ENCODE data around the gene SINHCAF.
A peak's percentile ranks its signal among the peaks of the same experiment; 100 is the strongest.

The SINHCAF gene

DNA sequence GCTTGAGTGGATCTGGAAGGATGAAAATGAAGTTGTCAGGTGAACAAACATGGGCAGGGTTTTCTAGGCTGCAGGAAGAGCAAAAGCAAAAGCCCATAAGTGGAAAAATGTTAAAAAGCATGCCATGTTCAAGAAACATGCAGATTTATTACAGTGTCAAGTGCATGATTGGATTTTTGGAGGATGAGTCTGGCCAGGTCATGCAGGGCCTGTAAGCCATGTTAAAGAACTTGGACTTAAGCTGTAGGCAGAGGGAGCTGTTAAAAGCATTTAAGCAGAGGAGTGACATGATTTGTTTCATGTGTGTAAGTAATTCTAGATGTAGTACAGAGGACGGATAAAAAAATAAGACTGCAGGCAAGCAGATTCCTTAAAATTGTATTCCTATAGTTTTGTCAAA, 16.3 kb upstream of the SINHCAF start:
- Histone ChIP-seq H4K20me1 (ENCODE audit: insufficient read depth, low read length) (no peaks in the 10 kb centered on the region), H3K36me3 (replicated peaks; ENCODE audit: low read depth, low read length) (no peaks in the 10 kb centered on the region), H3K9ac (ENCODE audit: low read length) (no peak overlapping the region), H2AFZ (ENCODE audit: low read depth, low read length) (no peak overlapping the region), H3K27me3 (ENCODE audit: low read depth, low read length) (peaks cover 9% of the 10 kb centered on the region), H3K4me1 (ENCODE audit: low read length) (no peaks in the 10 kb centered on the region), H3K4me2 (ENCODE audit: low read length) (no peak overlapping the region), H3K79me2 (ENCODE audit: low read length) (no peaks in the 10 kb centered on the region), H3K4me3 (ENCODE audit: low read length) (no peak overlapping the region), H3K9me3 (ENCODE audit: insufficient read depth, low read length) (no peaks in the 10 kb centered on the region), H3K27ac (ENCODE audit: low read length) (no peak overlapping the region)
- TF ChIP-seq EZH2phosphoT487 (IDR thresholded peaks at IDR 0.05; ENCODE audit: low read depth) = no peak
- TF ChIP-seq, protein P1, sequence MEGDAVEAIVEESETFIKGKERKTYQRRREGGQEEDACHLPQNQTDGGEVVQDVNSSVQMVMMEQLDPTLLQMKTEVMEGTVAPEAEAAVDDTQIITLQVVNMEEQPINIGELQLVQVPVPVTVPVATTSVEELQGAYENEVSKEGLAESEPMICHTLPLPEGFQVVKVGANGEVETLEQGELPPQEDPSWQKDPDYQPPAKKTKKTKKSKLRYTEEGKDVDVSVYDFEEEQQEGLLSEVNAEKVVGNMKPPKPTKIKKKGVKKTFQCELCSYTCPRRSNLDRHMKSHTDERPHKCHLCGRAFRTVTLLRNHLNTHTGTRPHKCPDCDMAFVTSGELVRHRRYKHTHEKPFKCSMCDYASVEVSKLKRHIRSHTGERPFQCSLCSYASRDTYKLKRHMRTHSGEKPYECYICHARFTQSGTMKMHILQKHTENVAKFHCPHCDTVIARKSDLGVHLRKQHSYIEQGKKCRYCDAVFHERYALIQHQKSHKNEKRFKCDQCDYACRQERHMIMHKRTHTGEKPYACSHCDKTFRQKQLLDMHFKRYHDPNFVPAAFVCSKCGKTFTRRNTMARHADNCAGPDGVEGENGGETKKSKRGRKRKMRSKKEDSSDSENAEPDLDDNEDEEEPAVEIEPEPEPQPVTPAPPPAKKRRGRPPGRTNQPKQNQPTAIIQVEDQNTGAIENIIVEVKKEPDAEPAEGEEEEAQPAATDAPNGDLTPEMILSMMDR (IDR thresholded peaks at IDR 0.05; ENCODE audit: low read depth, low read length) = no peak

DNA sequence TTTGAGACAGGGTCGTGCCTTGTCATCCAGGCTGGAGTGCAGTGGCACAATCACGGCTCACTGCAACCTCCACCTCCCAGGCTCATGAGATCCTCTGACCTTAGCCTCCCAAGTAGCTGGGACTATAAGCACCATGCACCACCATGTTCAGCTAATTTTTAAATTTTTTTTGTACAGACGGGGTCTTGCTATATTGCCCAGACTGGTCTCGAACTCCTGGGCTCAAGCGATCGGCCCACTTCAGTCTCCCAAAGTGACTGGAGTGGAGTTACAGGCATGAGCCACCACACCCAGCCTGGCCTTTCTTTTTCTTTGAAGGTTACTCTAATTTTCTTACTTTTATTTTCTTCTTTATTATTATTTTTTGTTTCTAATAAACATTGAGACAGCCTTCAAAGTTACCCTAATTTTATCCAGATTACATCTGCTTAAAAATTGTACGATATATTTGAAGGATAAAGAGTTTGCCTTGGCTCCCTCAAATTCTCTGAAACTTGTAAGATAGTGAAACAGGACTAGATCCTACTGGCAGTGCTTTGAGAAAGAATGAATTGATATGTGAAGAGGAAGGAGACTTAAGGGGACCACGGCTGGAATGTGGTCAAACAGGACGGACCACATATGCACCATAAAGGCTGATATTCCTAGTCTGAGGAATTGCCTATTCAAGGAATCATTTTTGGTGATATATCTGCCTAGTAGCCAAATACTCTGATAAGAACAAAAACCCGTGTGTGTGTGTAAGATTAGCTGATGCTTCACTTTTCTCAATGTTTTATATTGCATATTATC, 14.1 kb upstream of the SINHCAF start:
- Histone ChIP-seq H3K4me1 (ENCODE audit: low read length) (no peaks in the 10 kb centered on the region), H3K27ac (ENCODE audit: low read length) (no peak overlapping the region), H3K9me3 (ENCODE audit: insufficient read depth, low read length) (no peaks in the 10 kb centered on the region), H3K9ac (ENCODE audit: low read length) (no peak overlapping the region), H3K4me2 (ENCODE audit: low read length) (no peak overlapping the region), H3K79me2 (ENCODE audit: low read length) (no peaks in the 10 kb centered on the region), H3K36me3 (replicated peaks; ENCODE audit: low read depth, low read length) (no peaks in the 10 kb centered on the region), H3K4me3 (ENCODE audit: low read length) (no peak overlapping the region), H2AFZ (ENCODE audit: low read depth, low read length) (no peak overlapping the region), H4K20me1 (ENCODE audit: insufficient read depth, low read length) (no peaks in the 10 kb centered on the region), H3K27me3 (ENCODE audit: low read depth, low read length) (no peaks in the 10 kb centered on the region)
- TF ChIP-seq EZH2phosphoT487 (IDR thresholded peaks at IDR 0.05; ENCODE audit: low read depth) = no peak
- TF ChIP-seq, protein P1 (IDR thresholded peaks at IDR 0.05; ENCODE audit: low read depth, low read length) = no peak

DNA sequence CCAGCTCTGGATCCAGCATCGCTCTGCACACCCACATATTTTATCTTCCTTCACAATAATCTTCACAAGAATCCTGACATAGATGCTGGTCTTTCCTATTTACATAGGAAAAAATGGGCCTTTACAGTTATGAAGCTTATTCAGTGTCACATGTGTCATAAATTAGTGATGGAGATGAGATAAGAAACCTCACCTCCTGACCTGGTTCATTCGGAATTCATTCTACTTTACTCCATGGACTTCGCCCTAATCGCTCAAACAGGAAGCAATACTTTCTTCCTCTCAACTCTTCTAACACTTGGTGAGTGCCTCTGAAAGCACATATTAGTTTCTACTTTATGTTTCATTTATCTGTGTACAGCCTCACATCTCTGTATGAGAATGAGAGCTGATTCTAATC, 12.0 kb upstream of the SINHCAF start:
- Histone ChIP-seq H3K9me3 (ENCODE audit: insufficient read depth, low read length) (no peaks in the 10 kb centered on the region), H3K27me3 (ENCODE audit: low read depth, low read length) (no peaks in the 10 kb centered on the region), H4K20me1 (ENCODE audit: insufficient read depth, low read length) (no peaks in the 10 kb centered on the region), H3K27ac (ENCODE audit: low read length) (no peak overlapping the region), H3K4me1 (ENCODE audit: low read length) (no peaks in the 10 kb centered on the region), H2AFZ (ENCODE audit: low read depth, low read length) (no peak overlapping the region), H3K9ac (ENCODE audit: low read length) (no peak overlapping the region), H3K36me3 (replicated peaks; ENCODE audit: low read depth, low read length) (no peaks in the 10 kb centered on the region), H3K4me2 (ENCODE audit: low read length) (no peak overlapping the region), H3K79me2 (ENCODE audit: low read length) (no peaks in the 10 kb centered on the region), H3K4me3 (ENCODE audit: low read length) (no peak overlapping the region)
- no peak for TF ChIP-seq EZH2phosphoT487 (IDR thresholded peaks at IDR 0.05; ENCODE audit: low read depth)
- TF ChIP-seq, protein P1 (IDR thresholded peaks at IDR 0.05; ENCODE audit: low read depth, low read length) = no peak

DNA sequence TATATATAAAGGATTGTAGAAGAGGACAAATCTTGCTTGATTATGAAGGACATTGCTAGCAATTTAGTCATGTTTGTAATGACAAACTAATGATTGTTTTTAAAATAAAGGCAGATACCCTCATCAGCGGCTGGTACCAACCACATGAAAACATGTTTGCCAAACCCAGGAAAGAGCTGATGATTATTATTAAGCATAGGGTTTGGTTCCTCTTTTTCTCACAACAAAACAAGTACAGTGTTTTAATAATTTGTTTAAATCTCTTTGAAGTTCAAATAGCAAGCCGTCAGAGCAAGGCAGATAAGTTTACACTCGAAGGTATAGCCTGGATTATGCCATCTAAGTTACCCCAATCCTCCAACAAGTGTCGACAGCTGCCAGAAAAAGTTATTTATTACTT, 5.3 kb upstream of the SINHCAF start:
- H3K4me2 ChIP-seq (ENCODE audit: low read length) = peak overlapping the region; percentile 18; the same call in 1 of the 2 replicates
- no peak overlapping the region for H3K4me3 ChIP-seq (ENCODE audit: low read length)
- no peaks in the 10 kb centered on the region for H3K36me3 ChIP-seq (replicated peaks; ENCODE audit: low read depth, low read length)
- peaks cover 6% of the 10 kb centered on the region for H3K79me2 ChIP-seq (ENCODE audit: low read length)
- H4K20me1 ChIP-seq (ENCODE audit: insufficient read depth, low read length) = no peaks in the 10 kb centered on the region
- peaks cover 7% of the 10 kb centered on the region for H3K27me3 ChIP-seq (ENCODE audit: low read depth, low read length)
- H2AFZ ChIP-seq (ENCODE audit: low read depth, low read length) = no peak overlapping the region
- H3K9me3 ChIP-seq (ENCODE audit: insufficient read depth, low read length) = no peaks in the 10 kb centered on the region
- TF ChIP-seq EZH2phosphoT487 (IDR thresholded peaks at IDR 0.05; ENCODE audit: low read depth) = no peak
- TF ChIP-seq, protein P1 (IDR thresholded peaks at IDR 0.05; ENCODE audit: low read depth, low read length) = no peak
- H3K9ac ChIP-seq (ENCODE audit: low read length) = no peak overlapping the region
- no peak overlapping the region for H3K27ac ChIP-seq (ENCODE audit: low read length)
- H3K4me1 ChIP-seq (ENCODE audit: low read length) = peaks cover 10% of the 10 kb centered on the region

All from OCI-LY3 (cell line).